ENCODE data around the gene GPN3. TPM values are rescaled to one million over a fixed set of nuclear protein-coding genes. Genes with fewer than 3 reads are reported as not detected.

The GPN3 gene
- 10 to 100 TPM; 25.7 to 34.9 (median 27.6) TPM for total RNA-seq
- polyA plus RNA-seq, result 10 to 100 TPM; 26.0 to 41.7 (median 31.1) TPM
- long read RNA-seq, donor 1, transcript GPN3-201 (8 exons, 1,468 nt), result major isoform, 18 of 20 reads
- long read RNA-seq, donor 1, partial matches to known transcripts, result 0 of 20 reads
- long read RNA-seq, donor 1, other reads (novel, unspliced or antisense), result 2 of 20 reads
- long read RNA-seq, donor 2, transcript GPN3-201 (8 exons, 1,468 nt), result major isoform, 31 of 160 reads
- long read RNA-seq, donor 2, partial matches to known transcripts, result 120 of 160 reads
- long read RNA-seq, donor 2, other reads (novel, unspliced or antisense), result 7 of 160 reads

- no peak for TF ChIP-seq CTCF (IDR thresholded peaks at IDR 0.05)
- ATAC-seq, result peak; percentile 92 to 95 (median 94)
Observed at GRCh38 chr12:110468214-110469048, at the start of gene GPN3, which contains the start of gene FAM216A. GPN3 (minus strand) TSS chr12:110468257; CDS start chr12:110468203, 54 bp downstream. FAM216A (plus strand) TSS chr12:110468845; CDS start chr12:110468876, 31 bp downstream.

GRCh38 chr12:110516995-110517394 is 48.9 kb upstream of the GPN3 start:
- 80 to 88% (median 87%) methylated on average over 3 of the region's 3 CpGs for WGBS, 3 donors
- ATAC-seq, result no peak
- intact Hi-C loops (cut with DNase I), result loop anchor here in 1 of 2 donors (10.0 kb wide), 2 partner anchors 178 to 308 kb away; no protein-coding TSS in a partner anchor
- no peak overlapping the region for H3K27ac ChIP-seq
- no peak for TF ChIP-seq CTCF (IDR thresholded peaks at IDR 0.05)
- no peak overlapping the region for H3K4me3 ChIP-seq
- no peaks in the 10 kb centered on the region for H3K4me1 ChIP-seq
- H3K9me3 ChIP-seq, result no peaks in the 10 kb centered on the region
- H3K36me3 ChIP-seq (ENCODE audit: insufficient read depth in 1 of 2, low read depth in 1 of 2), result no peaks in the 10 kb centered on the region
- DNase-seq, result no peak
- H3K27me3 ChIP-seq (ENCODE audit: insufficient read depth in 3 of 3, low read length in 2 of 3), result no peaks in the 10 kb centered on the region

More at GRCh38 chr12:110468214-110469048, at the start of gene GPN3, which contains the start of gene FAM216A:
- Histone ChIP-seq H3K27ac (peak within 1 kb of the TSS; percentile 85), H3K4me1 (peaks cover 14% of the 10 kb centered on the region), H3K36me3 (ENCODE audit: insufficient read depth in 1 of 2, low read depth in 1 of 2) (peaks cover 3 to 20% of the 10 kb centered on the region in 2 donors), H3K27me3 (ENCODE audit: insufficient read depth in 3 of 3, low read length in 2 of 3) (no peaks in the 10 kb centered on the region), H3K4me3 (peak within 1 kb of the TSS; percentile 72), H3K9me3 (no peaks in the 10 kb centered on the region)
- intact Hi-C loops (cut with DNase I), result loop anchor here (2.0 to 5.0 kb wide), 2 partner anchors 32 to 34 kb away; partner anchors contain the start of genes RAD9B (in 1 of the 2) and VPS29 (in 1 of the 2)
- DNase-seq, result peak; percentile 96 to 98
- 0% methylated on average over 76 to 78 of the region's 78 CpGs for WGBS, 3 donors

- H3K9me3 ChIP-seq, result no peaks in the 10 kb centered on the region
- H3K36me3 ChIP-seq (ENCODE audit: insufficient read depth in 1 of 2, low read depth in 1 of 2), result no peaks in the 10 kb centered on the region
- no peak overlapping the region for H3K4me3 ChIP-seq
- 43 to 70% (median 64%) methylated on average over 1 of the region's 1 CpG for WGBS, 3 donors
- no peaks in the 10 kb centered on the region for H3K4me1 ChIP-seq
- no peak for ATAC-seq
- no peaks in the 10 kb centered on the region for H3K27me3 ChIP-seq (ENCODE audit: insufficient read depth in 3 of 3, low read length in 2 of 3)
- DNase-seq, result no peak
- intact Hi-C loops (cut with DNase I), result loop anchor here in 1 of 2 donors (10.0 kb wide), 2 partner anchors 180 to 310 kb away; no protein-coding TSS in a partner anchor
- no peak for TF ChIP-seq CTCF (IDR thresholded peaks at IDR 0.05)
- no peak overlapping the region for H3K27ac ChIP-seq
Observed at GRCh38 chr12:110514363-110514762, 46.3 kb upstream of the GPN3 start.

- H3K36me3 ChIP-seq (ENCODE audit: insufficient read depth in 1 of 2, low read depth in 1 of 2), result no peaks in the 10 kb centered on the region
- no peak for DNase-seq
- H3K4me1 ChIP-seq, result no peaks in the 10 kb centered on the region
- intact Hi-C loops (cut with DNase I), result loop anchor here in 1 of 2 donors (10.0 kb wide), 2 partner anchors 181 to 311 kb away; no protein-coding TSS in a partner anchor
- H3K9me3 ChIP-seq, result no peaks in the 10 kb centered on the region
- 70 to 77% (median 76%) methylated on average over 6 of the region's 6 CpGs for WGBS, 3 donors
- no peak for TF ChIP-seq CTCF (IDR thresholded peaks at IDR 0.05)
- H3K27me3 ChIP-seq (ENCODE audit: insufficient read depth in 3 of 3, low read length in 2 of 3), result no peaks in the 10 kb centered on the region
- H3K4me3 ChIP-seq, result no peak overlapping the region
- ATAC-seq, result no peak
- H3K27ac ChIP-seq, result no peak overlapping the region
Observed at GRCh38 chr12:110513842-110514241, 45.8 kb upstream of the GPN3 start.
